ENCODE results near the gene CHD5.

DNA sequence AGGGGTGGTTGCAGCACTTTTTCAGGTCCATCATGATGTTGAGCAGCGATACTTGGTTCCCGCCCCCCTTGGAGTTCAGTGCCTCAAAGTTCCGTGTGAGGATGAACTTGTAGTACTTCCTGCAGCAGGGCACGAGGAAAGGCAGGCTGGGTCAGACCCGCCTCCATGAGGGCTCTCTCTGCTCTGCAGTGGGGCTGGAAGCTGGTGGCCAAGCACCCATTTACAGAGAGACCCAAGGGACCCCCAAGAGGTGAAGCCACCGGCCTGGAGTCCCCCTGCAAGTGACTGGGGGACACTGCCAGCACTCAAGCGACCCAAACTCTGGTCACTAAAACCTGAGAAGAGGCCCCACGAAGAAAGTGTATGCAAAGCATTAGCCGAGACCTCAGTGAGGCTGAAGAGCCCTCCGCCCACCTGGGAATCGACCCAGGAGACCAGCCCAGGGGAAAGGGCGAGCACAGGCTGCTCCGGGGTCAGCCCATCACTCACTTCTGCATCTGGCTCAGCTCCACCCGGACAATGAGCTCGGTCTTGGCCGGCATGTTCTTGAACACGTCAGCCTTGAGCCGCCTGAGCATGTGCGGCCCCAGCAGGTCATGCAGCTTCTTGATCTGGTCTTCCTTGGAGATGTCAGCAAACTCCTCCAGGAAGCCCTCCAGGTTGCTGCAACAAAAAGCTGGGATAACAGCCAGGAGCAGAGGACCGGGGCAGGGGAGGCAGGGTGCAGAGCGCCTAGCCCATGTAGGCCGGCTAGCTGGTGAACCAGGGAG, 45.2 kb downstream of the CHD5 start:
- TF ChIP-seq CTCF (IDR thresholded peaks at IDR 0.05) (no peak), POLR2AphosphoS5 (IDR thresholded peaks at IDR 0.05) (no peak)
